GM20431 (cell line): ENCODE data around the gene CLEC16A.

ENCODE experiments used
- in situ Hi-C: fragments of 300-500 bp; cut with MseI, MboI; formaldehyde crosslinking; loops from one replicate; pipeline ENCODE4 v1.15.0; 2020; ENCODE audit warnings: low sequenced_read_pairs; ENCODE audit not compliant: unreplicated experiment

Gene CLEC16A

DNA sequence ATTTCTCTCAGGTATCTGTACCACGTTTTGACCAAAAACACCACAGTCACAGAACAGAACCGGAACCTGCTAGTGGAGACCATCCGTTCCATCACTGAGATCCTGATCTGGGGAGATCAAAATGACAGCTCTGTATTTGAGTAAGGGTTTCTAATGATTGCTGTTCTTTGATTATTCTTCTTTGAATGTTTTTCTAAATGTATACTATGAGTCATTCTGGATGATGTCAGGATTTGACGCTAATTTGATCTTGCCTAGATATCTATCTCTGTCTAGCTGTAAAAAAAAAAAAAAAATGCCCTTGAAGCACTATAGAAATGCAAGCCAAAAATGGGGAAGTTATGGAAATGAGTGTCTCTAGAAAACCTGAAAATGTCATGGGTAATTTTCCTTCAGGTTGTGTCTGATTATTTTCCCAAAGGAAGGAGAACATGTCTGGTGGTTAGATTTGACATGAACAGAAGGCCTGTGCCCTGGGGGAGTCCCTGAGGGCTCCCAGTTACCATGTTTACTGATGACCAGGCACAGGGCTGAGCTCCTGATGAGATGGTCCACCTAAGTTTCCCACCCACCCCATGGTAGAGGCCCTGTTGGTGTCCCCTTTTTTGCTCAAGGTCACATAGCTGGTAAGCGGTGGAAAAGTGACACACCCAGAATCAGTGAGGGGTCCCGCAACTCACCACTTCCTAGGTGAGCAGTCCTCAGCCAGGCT is 13.6 kb downstream of the CLEC16A start:
- in situ Hi-C loops, result loop anchor here (25.0 kb wide), 1 partner anchor 879 kb away; no protein-coding TSS in a partner anchor

DNA sequence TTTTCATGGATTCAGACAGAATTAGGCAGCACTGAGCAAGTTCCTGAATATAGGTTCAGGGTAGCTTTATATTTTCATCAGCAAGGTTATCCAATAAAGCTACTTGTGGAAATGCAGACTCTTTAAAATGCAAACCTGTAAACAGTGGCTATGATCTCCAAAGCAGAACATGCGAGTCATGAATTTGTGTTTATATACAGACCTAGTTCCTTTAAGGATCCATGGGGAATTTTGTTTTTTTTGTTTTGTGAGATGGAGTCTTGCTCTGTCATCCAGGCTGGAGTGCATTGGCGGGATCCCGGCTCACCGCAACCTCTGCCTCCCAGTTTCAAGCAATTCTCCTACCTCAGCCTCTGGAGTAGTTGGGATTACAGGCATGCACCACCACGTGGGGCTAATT is 14.8 kb downstream of the CLEC16A start:
- in situ Hi-C loops, result loop anchor here (25.0 kb wide), 1 partner anchor 878 kb away; no protein-coding TSS in a partner anchor

- in situ Hi-C loops, result loop anchor here (10.0 to 25.0 kb wide), 2 partner anchors 404 to 876 kb away; no protein-coding TSS in a partner anchor
These were observed 16.9 kb downstream of the CLEC16A start for GRCh38 chr16:10961231-10961630.

DNA sequence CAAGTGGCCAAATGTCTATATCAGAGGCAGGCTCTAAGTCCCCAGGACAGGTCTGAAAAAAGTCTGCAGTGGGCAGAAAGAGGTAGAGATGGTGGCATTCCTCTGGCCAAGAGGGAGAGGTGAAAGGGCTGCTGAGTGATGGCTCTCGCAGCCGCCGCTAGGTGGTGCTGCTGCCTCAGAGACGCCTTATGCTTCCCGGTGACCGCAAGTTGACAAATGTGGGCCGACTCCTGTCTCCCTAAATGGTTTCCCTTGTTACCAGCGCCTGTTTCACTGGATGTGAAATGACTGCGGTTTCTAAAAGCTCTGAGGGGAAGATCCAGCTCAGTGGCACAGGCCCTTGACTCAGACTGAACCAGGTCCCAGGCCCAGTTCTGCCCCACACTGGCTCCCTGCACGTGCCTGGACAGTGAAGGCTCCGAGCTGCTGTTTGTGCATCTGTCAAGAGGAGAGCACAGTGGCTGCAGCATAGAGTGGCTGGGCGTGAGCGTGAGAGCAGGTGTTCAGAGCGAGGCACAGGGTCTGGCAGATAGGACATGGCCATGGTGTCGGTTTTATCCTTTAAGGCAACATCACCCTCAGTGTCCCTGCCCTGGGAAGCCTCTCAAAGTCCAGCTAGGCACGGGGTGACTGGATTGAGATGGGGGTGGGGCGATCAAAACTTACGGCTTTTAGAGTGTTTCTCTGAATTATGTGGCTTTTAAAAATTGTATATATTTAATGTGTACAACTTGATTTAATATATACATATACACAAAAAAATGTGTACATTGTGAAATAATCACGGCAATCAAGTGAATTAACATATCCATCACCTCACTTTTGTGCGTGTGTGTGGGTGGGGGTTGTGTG is 19.9 kb downstream of the CLEC16A start:
- in situ Hi-C loops, result loop anchor here (10.0 to 25.0 kb wide), 2 partner anchors 401 to 873 kb away; no protein-coding TSS in a partner anchor

- in situ Hi-C loops, result loop anchor here (10.0 to 25.0 kb wide), 2 partner anchors 400 to 872 kb away; no protein-coding TSS in a partner anchor
These were observed 20.5 kb downstream of the CLEC16A start for GRCh38 chr16:10964891-10965326.

- in situ Hi-C loops, result loop anchor here (10.0 to 25.0 kb wide), 2 partner anchors 399 to 872 kb away; no protein-coding TSS in a partner anchor
These were observed 21.2 kb downstream of the CLEC16A start for GRCh38 chr16:10965440-10966061.

DNA sequence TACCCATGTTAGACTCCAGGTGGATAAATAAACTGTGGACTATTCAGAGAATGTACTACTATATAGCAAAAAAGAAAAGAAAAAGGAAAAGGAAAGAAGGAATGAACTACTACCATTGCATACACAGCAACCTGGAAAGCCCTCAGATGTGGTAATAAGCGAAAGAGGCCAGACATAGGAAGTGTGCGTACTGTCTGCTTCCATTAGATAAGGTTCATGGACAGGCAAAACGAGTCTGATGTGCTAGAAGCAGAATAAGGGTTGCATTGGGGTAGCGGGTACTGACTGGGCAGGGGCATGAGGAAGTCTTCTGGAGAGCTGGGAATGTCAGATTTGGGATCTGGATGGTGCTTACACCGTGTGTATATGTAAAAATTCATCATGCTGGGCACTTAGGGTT is 21.8 kb downstream of the CLEC16A start:
- in situ Hi-C loops, result loop anchor here (10.0 to 25.0 kb wide), 2 partner anchors 399 to 871 kb away; no protein-coding TSS in a partner anchor

DNA sequence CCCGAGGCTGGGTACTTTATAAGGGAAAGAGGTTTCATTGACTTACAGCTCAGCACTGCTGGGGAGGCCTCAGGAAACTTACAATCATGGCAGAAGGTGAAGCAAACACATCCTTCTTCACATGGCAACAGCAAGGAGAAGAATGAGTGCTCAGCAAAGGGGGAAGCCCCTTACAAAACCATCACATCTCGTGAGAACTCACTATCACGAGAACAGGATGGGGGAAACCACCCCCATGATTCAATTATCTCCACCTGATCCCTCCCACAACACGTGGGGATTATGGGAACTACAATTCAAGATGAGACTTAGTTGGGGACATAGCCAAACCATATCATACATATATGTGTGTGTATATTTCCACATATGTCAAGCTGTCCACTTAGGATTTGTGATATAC is 22.2 kb downstream of the CLEC16A start:
- in situ Hi-C loops, result loop anchor here (10.0 to 25.0 kb wide), 2 partner anchors 398 to 871 kb away; no protein-coding TSS in a partner anchor

- in situ Hi-C loops, result loop anchor here (10.0 to 25.0 kb wide), 2 partner anchors 397 to 869 kb away; no protein-coding TSS in a partner anchor
These were observed 23.6 kb downstream of the CLEC16A start for GRCh38 chr16:10967986-10968385.

DNA sequence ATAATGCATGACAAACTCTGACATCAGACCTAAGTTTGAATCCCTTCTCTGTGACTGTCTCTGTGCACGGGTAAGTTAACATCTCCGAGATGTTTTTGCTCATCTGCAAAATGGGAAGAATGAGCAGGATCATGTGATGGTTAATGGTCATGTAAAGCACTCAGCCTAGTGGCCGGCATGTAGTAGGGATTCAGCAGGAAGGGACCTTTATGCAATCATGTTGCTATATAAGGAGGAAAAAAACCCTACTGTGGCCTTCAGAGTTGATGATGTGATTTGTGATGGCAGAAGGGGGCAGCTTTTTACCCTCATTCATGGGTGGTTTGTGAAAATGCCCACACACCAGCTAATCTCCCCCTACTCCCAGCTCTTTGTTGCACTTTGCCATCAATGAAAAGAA is 24.1 kb downstream of the CLEC16A start:
- in situ Hi-C loops, result loop anchor here (10.0 to 25.0 kb wide), 2 partner anchors 396 to 869 kb away; no protein-coding TSS in a partner anchor

GRCh38 chr16:10969615-10970014 is 25.3 kb downstream of the CLEC16A start:
- in situ Hi-C loops, result loop anchor here (10.0 to 25.0 kb wide), 3 partner anchors 285 to 868 kb away; partner anchors contain the start of gene SOCS1

GRCh38 chr16:10970065-10970464 is 25.7 kb downstream of the CLEC16A start:
- in situ Hi-C loops, result loop anchor here (10.0 to 25.0 kb wide), 2 partner anchors 285 to 867 kb away; partner anchors contain the start of gene SOCS1

DNA sequence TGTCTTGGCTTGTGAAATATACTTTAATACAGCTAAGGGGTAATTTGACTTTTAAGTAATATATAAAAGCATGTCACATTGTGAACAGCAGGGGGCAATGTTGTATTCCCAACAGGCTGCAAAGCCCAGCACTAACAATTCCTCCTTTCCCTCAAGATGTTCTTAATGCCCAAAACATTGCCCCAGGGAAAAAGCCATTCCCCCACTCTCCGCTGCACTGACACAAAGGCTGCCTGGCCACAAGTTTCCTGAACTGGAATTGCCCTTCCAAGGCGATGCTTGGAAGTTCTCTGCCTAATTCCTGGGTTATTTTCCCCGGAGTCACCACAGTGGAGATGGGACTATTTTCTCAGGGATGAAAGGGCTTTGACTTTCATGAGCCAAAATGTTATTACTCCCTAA is 27.2 kb downstream of the CLEC16A start:
- in situ Hi-C loops, result loop anchor here (10.0 to 25.0 kb wide), 2 partner anchors 283 to 866 kb away; partner anchors contain the start of gene SOCS1

DNA sequence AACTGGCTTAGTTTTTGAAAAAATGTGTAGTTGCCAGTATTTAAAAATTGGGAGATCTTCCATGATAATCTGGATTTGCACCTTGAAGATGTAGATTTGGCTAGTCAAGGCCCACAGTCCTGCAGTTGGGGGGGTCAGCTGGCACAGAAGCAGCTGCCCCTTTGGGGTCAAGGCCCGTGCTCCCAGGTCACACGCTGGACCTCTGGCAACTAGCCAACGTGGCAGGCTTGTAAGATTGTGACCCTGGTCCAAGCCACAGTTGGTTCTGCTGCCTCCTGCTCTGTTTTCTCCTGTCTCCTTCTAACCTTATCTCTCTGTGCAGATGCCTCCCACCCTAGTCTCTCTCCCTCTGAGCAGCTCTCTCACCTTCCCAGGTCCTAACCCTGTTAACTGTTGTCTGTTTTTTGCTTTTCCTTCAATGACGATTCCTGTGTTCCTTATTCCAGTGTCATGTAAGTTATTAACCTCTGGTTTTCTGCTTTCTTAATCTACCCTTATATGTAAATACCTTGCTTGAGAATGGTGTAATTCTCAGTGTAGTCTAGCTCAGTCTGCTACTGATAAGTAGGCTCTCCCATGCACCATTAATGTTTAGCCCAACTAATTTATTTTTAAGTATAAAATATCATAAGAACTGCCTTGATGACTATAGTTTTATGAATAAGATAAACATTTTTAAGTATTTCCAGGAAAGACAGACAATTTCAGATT is 27.9 kb downstream of the CLEC16A start:
- in situ Hi-C loops, result loop anchor here (10.0 to 25.0 kb wide), 2 partner anchors 283 to 865 kb away; partner anchors contain the start of gene SOCS1

- in situ Hi-C loops, result loop anchor here (10.0 to 25.0 kb wide), 2 partner anchors 282 to 864 kb away; partner anchors contain the start of gene SOCS1
These were observed 28.6 kb downstream of the CLEC16A start for GRCh38 chr16:10972819-10973464.

GRCh38 chr16:10976634-10977033 is 32.3 kb downstream of the CLEC16A start:
- in situ Hi-C loops, result loop anchor here (10.0 kb wide), 1 partner anchor 278 kb away; the partner anchor contains the start of gene SOCS1

DNA sequence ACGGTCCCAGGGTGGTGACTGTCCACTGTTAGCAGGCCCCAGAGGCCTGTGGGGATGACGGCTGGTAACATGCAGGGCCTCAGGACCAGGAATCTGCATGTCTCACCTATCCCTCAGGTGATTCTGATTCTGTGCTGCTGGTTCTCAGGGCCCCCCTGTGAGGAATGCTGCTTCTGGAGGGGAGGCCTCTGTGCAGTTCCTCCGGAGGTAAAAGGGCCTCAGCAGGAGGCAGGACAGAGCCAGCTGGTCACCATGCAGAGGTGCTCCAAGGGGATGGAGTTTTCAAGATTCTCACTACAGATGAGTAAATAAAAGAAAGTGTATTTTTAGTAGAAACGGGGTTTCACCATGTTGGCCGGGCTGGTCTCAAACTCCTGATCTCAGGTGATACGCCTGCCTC is 33.8 kb downstream of the CLEC16A start:
- in situ Hi-C loops, result loop anchor here (10.0 kb wide), 1 partner anchor 277 kb away; the partner anchor contains the start of gene SOCS1

GRCh38 chr16:10978871-10979446 is 34.6 kb downstream of the CLEC16A start:
- in situ Hi-C loops, result loop anchor here (10.0 kb wide), 1 partner anchor 276 kb away; the partner anchor contains the start of gene SOCS1
